Measurements from ENCODE around the gene ATP6V1C2.

The ATP6V1C2 gene

GRCh38 chr2:10733566-10733925, 12.1 kb downstream of the ATP6V1C2 start:
- no peak for DNase-seq (ENCODE audit: low spot score)

- DNase-seq (ENCODE audit: low spot score), result no peak
Observed at GRCh38 chr2:10733980-10734379, 12.6 kb downstream of the ATP6V1C2 start.

- no peak for DNase-seq (ENCODE audit: low spot score)
Observed at GRCh38 chr2:10738192-10738591, 16.8 kb downstream of the ATP6V1C2 start.

- no peak for DNase-seq (ENCODE audit: low spot score)
Observed at GRCh38 chr2:10740226-10740625, 18.8 kb downstream of the ATP6V1C2 start.

- DNase-seq (ENCODE audit: low spot score), result no peak
Observed at GRCh38 chr2:10741139-10741538, 19.7 kb downstream of the ATP6V1C2 start.

GRCh38 chr2:10742666-10743065, 21.2 kb downstream of the ATP6V1C2 start:
- DNase-seq (ENCODE audit: low spot score), result no peak

- DNase-seq (ENCODE audit: low spot score), result no peak
Observed at GRCh38 chr2:10750610-10751009, 29.2 kb downstream of the ATP6V1C2 start.

- DNase-seq (ENCODE audit: low spot score), result no peak
Observed at GRCh38 chr2:10752236-10752635, 30.8 kb downstream of the ATP6V1C2 start.

- no peak for DNase-seq (ENCODE audit: low spot score)
Observed at GRCh38 chr2:10753156-10753555, 31.7 kb downstream of the ATP6V1C2 start.

- DNase-seq (ENCODE audit: low spot score), result no peak
Observed at GRCh38 chr2:10753876-10754275, 32.4 kb downstream of the ATP6V1C2 start.

- no peak for DNase-seq (ENCODE audit: low spot score)
Observed at GRCh38 chr2:10755621-10756020, 34.2 kb downstream of the ATP6V1C2 start.

GRCh38 chr2:10757814-10758286, 36.4 kb downstream of the ATP6V1C2 start:
- no peak for DNase-seq (ENCODE audit: low spot score)

- no peak for DNase-seq (ENCODE audit: low spot score)
Observed at GRCh38 chr2:10759151-10759714, 37.8 kb downstream of the ATP6V1C2 start.

- no peak for DNase-seq (ENCODE audit: low spot score)
Observed at GRCh38 chr2:10760794-10761504, 39.5 kb downstream of the ATP6V1C2 start.

GRCh38 chr2:10761591-10761990, 40.2 kb downstream of the ATP6V1C2 start:
- no peak for DNase-seq (ENCODE audit: low spot score)

GRCh38 chr2:10762651-10763460, 41.4 kb downstream of the ATP6V1C2 start:
- DNase-seq (ENCODE audit: low spot score), result no peak

- DNase-seq (ENCODE audit: low spot score), result no peak
Observed at GRCh38 chr2:10763461-10763800, 42.0 kb downstream of the ATP6V1C2 start.

- DNase-seq (ENCODE audit: low spot score), result no peak
Observed at GRCh38 chr2:10764096-10764785, 42.8 kb downstream of the ATP6V1C2 start.

- no peak for DNase-seq (ENCODE audit: low spot score)
Observed at GRCh38 chr2:10764896-10765295, 43.5 kb downstream of the ATP6V1C2 start.

- no peak for DNase-seq (ENCODE audit: low spot score)
Observed at GRCh38 chr2:10765461-10765860, 44.0 kb downstream of the ATP6V1C2 start.

GRCh38 chr2:10765914-10766313, 44.5 kb downstream of the ATP6V1C2 start:
- no peak for DNase-seq (ENCODE audit: low spot score)

- no peak for DNase-seq (ENCODE audit: low spot score)
Observed at GRCh38 chr2:10768063-10768507, 46.7 kb downstream of the ATP6V1C2 start.

All from GM03348 (cell line).